GM21528 (cell line): Measurements from ENCODE around the gene WFDC2.
"Not testable (repeated sequence)": the region's sequence is repeated elsewhere in the genome, so short reads cannot be mapped to it uniquely, and the experiment has no call there.

Experiments used
- ATAC-seq: cut with Tn5 transposase; IDR thresholded peaks from one replicate; pipeline ENCODE4 v1.9.1; 2021; ENCODE audit warnings: mild to moderate bottlenecking, moderate library complexity; ENCODE audit not compliant: unreplicated experiment, low FRiP score

Gene WFDC2

DNA sequence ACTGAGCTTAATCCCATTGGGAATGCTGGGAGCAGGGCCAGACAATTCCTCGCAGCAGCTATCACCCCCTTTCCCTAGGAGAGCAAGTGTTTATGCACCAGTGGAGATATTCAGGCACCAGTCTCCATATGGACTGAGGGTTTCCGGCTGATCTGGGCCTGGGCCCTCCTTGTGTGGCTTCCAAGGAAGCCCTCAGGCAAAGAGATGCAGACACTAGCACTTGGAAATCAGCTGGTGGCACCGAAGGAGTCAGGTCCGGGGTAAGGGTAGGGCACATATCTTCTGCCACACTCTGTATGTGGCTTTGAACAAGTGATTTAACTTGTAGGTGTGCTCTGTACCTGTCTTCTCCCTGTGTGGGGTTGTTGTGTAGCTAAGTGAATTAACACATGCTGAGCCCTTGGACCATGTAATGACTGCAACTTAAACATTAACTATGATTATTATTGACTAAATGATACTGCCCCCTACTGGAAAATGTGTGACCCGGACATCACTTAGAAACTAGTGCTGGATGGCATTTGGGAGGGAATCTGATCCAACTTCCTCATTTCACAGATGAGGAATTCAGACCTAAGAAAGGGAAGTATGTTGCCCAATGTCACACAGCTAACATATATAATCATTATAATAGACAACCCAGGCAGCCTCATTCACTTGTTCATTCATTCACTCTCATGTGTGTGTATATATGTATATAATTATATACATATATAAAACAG is 19.3 kb upstream of the WFDC2 start:
- no peak for ATAC-seq

- no peak for ATAC-seq
Measured at GRCh38 chr20:45452238-45452637, 17.3 kb upstream of the WFDC2 start.

DNA sequence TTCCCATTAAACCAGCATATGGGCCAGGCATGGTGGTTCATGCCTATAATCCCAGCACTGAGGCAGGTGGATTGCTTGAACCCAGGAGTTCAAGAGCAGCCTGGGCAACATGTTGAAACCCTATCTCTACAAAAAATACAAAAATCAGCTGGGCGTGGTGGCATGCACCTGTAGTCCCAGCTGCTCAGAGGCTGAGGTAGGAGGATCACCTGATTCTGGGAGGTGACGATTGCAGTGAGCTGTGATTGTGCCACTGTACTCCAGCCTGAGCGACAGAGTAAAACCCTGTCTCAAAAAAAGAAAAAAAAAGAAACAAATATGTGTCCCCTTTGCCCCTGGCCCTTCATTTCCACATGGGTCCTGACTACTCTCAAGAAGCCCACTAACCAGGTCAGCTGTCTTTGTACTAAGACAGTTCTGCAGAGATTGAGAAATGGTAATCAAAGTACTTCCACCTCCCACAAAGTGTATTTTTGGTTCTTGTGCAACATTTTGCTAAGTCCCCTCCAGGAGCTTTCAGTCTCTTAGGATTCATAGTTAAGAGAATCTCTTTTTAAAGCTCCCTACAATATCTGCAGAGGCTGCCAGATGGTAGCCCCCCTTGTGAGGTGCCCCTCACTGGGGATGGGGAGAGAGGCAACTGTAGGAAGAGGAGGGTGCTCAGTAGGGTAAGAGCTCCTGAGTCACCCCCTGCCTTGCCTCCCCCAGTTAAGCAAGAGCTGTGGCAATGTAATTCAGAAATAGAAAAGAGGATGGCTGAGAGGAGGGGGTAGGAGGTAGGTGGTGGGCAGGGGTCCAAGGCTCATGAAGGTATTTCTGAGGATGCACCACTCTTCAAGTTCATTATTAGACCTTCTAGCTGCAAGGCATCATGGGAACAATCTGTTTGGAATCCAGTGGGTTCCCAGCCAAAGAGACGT is 16.5 kb upstream of the WFDC2 start:
- no peak for ATAC-seq

DNA sequence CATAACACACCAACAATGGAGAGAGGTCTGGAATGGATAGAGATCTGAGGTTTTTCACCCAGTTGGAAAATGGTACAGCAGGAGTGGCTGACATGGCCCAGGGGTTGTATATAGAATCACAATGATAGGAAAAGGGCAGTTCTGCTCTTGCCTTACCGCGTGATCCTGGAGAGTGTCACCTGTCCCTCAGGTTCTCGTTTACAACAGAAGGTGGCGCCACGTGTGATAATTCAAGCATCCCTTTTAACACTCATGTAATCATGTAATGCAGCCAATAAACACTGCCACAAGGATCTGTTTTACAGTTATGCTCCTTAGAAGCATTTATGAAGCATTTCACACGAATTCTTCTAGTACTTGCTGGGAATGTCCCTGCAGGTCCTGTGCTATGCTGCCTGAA is 12.9 kb upstream of the WFDC2 start:
- no peak for ATAC-seq

DNA sequence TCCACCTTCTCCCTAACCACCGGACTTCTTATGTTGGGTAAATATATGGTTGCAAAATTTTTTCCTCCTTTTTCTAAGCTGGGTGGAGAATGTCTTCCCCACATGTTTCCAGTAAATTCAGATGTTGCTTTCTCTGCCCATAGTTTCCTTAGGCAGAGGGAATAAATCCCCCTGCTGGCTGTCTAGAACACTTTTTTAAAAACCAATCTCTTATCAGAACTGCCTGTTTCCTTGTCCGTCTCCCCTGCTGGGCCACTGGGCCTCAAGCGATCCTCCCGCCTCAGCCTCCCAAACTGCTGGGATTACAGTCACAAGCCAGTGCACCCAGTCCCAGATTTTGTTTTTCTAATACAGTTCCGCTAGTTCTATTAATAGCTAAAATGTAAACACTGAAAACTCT is 9.9 kb upstream of the WFDC2 start:
- ATAC-seq = no peak

- no peak for ATAC-seq
Measured at GRCh38 chr20:45461225-45461624, 8.3 kb upstream of the WFDC2 start.

DNA sequence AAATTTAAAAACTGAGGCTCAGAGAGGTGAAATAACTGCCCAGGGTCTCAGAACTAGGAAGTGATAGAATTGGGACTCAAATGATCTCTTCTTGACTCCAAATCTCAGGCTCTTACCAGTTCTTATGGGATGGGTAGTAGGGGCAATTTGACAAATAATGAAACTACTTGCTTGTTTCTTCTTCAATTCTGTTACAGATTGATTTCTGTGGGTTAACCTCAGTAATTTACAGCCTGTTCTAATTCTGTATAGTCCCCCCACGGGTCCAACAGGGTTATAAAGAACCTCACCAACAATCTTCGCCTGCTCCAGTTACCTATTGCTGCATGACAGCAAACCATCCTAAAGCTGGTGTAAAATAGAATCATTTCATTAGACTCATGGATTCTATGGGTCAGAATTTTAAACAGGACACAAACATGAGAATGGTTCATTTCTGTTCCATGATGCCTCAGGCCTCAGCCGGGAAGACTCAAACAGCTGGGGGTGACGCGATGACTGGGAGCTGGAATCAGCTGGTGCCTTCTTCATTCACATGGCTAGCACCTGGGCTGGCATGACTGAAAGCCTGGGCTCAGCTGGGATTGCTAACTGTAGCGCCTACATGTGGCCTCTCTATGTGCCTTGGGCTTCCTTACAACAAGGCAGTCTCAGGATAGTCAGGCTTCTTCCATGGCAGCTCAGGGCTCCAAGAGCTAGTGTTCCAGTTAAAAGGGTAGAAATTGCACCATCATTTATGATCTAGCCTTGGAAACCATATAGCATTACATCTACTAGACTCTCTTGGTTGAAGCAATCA is 6.6 kb upstream of the WFDC2 start:
- no peak for ATAC-seq

DNA sequence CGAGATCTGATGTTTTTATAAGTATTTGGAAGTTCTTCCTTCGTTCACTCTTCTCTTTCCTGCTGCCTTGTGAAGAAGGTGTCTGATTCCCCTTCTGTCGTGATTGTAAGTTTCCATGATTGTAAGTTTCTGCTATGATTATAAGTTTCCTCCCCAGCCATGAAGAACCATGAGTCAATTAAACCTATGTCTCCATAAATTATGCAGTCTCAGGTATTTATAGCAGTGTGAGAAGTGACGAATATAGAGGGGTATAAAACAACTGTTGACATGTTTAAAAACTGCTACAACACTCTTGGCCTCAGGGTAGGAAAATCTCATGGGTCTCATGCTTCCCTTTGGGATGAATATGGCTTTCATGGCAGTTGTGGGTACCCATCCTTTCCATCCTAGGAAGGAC is 5.8 kb upstream of the WFDC2 start:
- no peak for ATAC-seq

DNA sequence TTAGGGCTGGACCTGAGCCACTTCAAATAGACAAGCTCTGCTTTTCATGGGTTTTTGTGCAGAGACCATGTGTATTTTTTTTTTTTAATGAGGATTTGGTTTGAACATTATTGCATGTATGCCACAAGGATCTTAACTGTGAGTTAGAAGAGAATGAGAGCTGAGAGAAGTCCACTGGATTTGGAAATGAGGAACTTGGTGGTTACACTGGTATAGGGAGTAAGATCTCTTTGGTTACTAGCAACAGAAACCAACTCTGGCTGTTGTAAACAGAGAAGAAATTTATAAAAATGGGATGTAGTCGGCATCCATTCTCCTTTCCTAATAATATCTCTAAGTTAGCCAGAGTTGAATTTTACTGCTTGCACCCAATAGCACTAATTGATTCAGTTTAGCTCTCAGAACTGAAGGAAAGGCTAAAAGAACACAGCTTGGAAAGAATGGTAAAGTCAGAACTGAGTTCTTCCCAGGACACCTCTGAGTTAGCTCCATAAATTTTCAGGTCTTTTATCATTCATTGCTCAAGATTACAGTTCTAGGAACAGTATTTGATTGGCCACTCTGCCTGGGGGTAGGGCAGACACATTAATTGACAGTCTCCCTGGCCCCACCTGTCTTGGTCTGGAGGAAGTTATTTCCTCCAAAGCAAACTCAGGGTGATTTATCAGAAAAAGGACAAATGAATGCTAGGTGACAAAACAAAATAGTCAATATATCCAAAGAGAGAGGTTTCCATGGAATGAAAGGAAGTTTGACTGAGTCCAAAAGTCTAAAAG is 3.9 kb upstream of the WFDC2 start:
- ATAC-seq = no peak

GRCh38 chr20:45467172-45467571 is 2.4 kb upstream of the WFDC2 start:
- no peak for ATAC-seq

DNA sequence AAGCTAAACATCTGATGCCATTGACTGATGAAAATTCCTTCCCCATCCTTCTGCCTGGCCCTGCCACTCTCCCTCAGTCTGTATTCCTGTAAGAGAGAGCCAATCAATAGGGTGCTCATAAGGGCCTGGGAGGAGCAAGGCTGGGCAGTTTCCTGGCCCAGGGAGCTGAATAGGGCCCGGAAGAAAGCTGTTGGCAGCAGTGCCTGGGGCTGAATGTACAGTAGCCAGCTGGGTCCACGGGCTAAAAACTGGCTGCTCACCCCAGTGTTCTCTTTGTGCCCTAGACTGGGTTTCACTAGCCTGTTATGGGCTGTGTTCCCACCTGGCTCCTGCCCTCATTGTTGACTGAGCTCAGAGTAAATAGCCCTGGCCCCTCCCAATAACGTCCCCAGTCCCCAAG is 1.7 kb upstream of the WFDC2 start:
- no peak for ATAC-seq

DNA sequence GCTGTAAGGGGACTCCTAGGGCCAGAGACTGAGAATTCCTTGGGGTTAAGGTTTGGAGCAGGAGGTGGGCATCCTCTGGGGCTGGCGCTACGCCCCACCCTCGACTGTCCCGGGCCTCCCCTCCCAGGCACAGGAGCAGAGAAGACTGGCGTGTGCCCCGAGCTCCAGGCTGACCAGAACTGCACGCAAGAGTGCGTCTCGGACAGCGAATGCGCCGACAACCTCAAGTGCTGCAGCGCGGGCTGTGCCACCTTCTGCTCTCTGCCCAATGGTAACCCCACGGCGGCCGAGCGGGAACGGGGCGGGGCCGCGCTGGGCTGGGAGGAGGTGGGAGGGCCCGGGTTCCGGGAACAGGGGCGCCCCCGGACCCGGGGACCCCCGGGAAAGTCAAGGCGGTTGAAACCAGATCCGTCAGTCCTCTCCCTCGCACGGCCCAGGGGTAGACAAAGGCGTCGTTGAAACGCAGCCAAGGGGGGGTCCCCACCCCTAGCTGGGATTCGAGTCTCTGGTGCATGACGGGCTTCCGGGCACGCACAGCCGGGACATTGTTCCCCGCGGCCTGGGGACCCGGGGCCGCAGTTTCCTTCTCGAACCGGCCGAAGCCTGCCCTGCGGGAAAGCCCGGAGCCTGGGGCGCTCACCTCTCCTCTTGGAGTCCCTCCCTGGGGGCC is 844 bp downstream of the WFDC2 start:
- no peak for ATAC-seq

DNA sequence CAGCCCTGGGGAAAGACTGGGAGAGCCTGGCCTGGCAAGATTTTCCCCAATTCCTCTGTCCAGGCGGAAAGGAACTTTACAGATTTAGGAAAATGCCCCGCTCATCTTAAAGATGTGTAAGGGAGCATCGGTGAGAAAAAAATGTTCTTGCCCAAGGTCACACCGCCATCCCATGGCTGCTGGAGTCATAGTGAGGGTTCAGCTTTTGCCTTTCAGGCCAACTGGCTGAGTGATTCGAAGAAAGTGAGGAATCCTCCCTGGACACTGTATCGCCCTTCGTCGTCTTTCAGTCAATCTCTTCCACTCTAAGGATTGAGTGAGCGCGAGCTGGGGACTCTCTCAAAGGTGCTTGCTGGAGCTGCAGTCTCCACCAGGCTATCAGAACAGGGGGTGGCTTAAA is 1.4 kb downstream of the WFDC2 start:
- no peak for ATAC-seq

DNA sequence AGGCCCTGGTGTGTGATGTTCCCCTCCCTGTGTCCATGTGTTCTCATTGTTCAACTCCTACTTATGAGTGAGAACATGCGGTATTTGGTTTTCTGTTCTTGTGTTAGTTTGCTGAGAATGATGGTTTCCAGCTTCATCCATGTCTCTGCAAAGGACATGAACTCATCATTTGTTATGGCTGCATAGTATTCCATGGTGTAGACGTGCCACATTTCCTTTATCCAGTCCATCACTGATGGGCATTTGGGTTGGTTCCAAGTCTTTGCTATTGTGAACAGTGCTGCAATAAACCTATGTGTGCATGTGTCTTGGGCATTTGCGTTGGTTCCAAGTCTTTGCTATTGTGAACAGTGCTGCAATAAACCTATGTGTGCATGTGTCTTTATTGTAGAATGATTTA is 2.7 kb downstream of the WFDC2 start:
- ATAC-seq = not testable (repeated sequence)

DNA sequence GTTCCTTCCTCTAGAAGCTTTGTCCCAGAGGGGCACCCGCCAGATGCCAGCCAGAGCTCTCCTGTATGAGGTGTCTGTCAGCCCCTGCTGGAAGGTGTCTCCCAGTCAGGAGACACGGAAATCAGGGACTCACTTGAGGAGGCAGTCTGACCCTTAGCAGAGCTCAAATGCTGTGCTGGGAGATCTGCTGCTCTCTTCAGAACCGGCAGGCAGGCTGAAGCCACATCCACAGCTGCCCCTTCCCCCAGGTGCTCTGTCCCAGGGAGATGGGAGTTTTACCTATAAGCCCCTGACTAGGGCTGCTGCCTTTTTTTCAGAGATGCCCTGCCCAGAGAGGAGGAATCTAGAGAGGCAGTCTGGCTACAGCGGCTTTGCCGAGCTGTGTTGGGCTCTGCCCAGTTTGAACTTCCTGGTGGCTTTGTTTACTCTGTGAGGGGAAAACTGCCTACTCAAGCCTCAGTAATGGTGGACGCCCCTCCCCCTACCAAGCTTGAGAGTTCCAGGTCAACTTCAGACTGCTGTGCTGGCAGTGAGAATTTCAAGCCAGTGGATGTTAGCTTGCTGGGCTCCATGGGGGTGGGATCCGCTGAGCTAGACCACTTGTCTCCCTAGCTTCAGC is 8.1 kb downstream of the WFDC2 start:
- ATAC-seq = not testable (repeated sequence)

- ATAC-seq = no peak
Measured at GRCh38 chr20:45479822-45480221, 10.3 kb downstream of the WFDC2 start.

DNA sequence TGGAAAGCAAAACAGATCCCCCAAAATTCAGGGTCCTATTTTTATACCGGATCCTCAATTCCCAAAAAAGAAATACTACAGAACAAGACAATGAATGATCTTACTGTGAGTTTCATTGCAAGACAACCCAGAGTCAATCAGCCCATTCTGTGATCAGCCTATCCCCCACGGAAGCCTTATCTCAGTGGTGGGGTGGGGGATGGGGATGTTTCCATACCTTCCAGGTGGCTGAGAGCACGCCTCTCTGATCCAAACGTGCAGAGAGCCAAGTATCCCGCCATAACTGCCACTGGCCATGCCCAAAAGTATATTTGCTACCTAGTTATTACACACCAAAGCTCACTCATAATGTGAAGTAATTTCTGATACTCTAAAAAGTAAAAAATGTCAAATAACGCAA is 15.1 kb downstream of the WFDC2 start:
- ATAC-seq = no peak

DNA sequence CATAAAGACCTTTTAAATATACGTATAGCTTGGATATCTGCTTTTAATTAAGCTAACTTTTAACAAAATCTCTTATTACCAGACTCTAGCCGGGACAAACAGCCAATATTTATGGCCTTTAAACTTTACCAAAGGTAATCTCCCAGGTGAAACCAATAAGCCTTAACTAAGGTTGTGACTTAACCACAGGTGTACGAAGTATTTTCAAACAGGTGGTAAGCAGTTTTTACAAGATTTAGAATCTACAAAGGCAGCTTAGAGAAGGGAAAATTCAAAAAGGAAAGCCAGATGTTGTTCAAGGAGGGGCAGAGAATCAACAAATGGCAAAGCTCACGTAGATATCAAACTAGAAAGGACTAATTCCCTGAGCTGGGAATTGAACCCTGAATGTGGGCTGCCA is 15.8 kb downstream of the WFDC2 start:
- no peak for ATAC-seq

- ATAC-seq = no peak
Measured at GRCh38 chr20:45487231-45487635, 17.7 kb downstream of the WFDC2 start.
